Effector memory CD4-positive, alpha-beta T cell (primary cell): ENCODE data around the gene LATS1.
A peak's percentile ranks its signal among the peaks of the same experiment; 100 is the strongest.

Experiments
- DNase-seq, 3 donors: peaks; one replicate each; pipeline ENCODE4 v3.0.0-alpha.2; 2020
- H3K27ac ChIP-seq: 2 replicates; pipeline ENCODE4 v1.7.0; 2013; ENCODE audit warnings: mild to moderate bottlenecking, low read length, moderate library complexity; ENCODE audit not compliant: insufficient read depth, poor library complexity, severe bottlenecking
- H3K27me3 ChIP-seq: replicated peaks from 2 replicates; pipeline ENCODE4 v1.7.0; 2013; ENCODE audit warnings: mild to moderate bottlenecking, low read length; ENCODE audit not compliant: insufficient read depth, control insufficient read depth, poor library complexity, severe bottlenecking
- H3K36me3 ChIP-seq: 2 replicates; pipeline ENCODE4 v1.7.0; 2013; ENCODE audit warnings: mild to moderate bottlenecking, low read length, moderate library complexity; ENCODE audit not compliant: control insufficient read depth, insufficient read depth
- H3K4me1 ChIP-seq: 2 replicates; pipeline ENCODE4 v1.7.0; 2013; ENCODE audit warnings: low read length, mild to moderate bottlenecking; ENCODE audit not compliant: control insufficient read depth, insufficient read depth, poor library complexity, severe bottlenecking
- H3K4me3 ChIP-seq: 2 replicates; pipeline ENCODE4 v1.7.0; 2013; ENCODE audit warnings: low read length, low read depth, mild to moderate bottlenecking; ENCODE audit not compliant: insufficient read depth, poor library complexity, severe bottlenecking
- H3K9me3 ChIP-seq: 2 replicates; pipeline ENCODE4 v1.7.0; 2013; ENCODE audit warnings: mild to moderate bottlenecking, low read length, moderate library complexity; ENCODE audit not compliant: control insufficient read depth

Gene LATS1

GRCh38 chr6:149729824-149730223 lies 11.9 kb upstream of the LATS1 start:
- H3K36me3 ChIP-seq, result peaks cover 36% of the 10 kb centered on the region
- H3K9me3 ChIP-seq, result no peaks in the 10 kb centered on the region
- no peak for DNase-seq
- H3K4me3 ChIP-seq, result no peak overlapping the region
- no peak overlapping the region for H3K27ac ChIP-seq
- no peaks in the 10 kb centered on the region for H3K4me1 ChIP-seq
- no peaks in the 10 kb centered on the region for H3K27me3 ChIP-seq

DNA sequence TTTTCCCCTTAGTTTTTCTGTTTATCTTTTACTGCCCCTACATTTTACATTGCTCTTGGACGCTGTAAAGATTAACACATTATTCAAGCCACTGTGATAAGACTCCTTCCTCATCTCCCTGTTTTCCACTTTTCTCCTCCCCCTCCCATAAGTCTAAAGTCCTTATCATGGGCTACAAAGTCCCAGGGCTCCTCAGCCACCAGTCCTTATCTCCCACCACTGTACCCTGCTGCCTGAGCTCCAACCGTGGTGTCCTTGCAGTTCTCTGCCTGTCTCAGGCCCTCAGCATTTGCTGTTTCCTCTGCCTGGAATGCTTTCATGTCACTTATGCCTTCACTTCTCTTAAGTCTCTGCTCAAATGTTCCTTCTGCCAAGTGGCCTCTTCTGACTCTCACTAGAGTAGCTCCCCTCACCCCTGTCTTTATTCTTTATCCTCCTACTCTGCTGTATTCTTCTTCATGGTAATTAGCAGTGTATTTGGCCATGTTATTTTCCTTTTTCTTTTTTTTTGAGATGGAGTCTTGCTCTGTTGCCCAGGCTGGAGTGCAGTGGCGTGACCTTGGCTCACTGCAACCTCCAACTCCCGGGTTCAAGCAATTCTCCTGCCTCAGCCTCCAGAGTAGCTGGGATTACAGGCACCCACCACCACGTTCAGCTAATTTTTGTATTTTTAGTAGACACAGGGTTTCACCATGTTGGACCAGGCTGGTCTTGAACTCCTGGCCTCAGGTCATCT lies 10.8 kb upstream of the LATS1 start:
- Histone ChIP-seq H3K4me3 (no peak overlapping the region), H3K9me3 (no peaks in the 10 kb centered on the region), H3K36me3 (peaks cover 29% of the 10 kb centered on the region), H3K27ac (no peak overlapping the region), H3K4me1 (no peaks in the 10 kb centered on the region), H3K27me3 (no peaks in the 10 kb centered on the region)
- no peak for DNase-seq

DNA sequence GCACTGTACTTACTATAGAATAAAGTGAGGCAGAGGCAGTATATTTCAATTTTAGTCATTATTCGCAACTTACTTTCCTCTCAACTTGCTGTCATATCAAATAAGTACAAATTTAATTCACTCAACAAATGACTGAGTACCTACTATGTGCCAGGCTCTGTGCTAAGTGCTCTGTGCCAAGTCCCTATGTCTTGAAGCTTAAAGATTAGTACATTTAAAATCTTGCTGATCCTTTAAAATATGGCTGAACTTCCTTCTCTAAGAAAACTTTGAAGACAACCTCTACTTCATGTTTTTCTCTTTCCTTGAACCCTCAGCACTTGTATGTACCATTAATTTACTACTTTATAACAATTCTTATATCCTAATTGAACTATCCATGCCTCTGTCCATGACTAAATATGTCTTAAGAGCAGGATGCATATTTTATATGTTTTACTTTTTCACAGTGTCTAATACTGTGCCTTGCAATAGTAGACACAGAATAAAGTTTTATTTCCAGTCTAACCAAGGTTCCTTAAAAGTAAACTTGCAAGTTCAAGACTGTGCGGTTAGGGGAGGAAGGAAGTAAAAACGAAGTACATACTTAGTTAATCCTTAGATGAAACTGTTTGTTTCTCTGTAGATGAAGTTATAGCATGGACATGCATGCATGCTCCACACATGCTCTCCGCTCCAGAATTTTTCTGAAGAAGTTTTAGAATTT lies 10.0 kb upstream of the LATS1 start:
- Histone ChIP-seq H3K4me1 (no peaks in the 10 kb centered on the region), H3K27ac (no peak overlapping the region)
- no peak for DNase-seq

DNA sequence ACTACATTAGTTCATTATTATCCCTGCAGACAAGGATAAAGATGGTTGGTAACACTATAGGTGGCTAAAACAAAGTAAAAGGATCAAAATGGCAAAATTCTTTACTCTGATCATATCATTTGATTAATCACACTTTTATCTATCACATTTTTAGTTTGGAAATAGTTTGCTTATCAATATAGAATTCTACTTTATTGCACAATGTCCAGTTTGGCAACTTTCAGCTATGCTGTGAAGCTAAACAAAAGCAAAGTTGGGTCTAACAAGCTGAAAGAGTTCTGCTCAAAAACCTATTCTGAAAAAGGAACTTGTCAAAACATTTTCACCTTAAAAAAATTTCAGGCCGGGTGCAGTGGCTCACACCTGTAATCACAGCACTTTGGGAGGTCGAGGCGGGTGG lies 7.9 kb upstream of the LATS1 start:
- H3K9me3 ChIP-seq, result no peaks in the 10 kb centered on the region
- no peak overlapping the region for H3K27ac ChIP-seq
- DNase-seq, result no peak
- H3K4me1 ChIP-seq, result no peaks in the 10 kb centered on the region
- peaks cover 27% of the 10 kb centered on the region for H3K36me3 ChIP-seq
- H3K4me3 ChIP-seq, result no peak overlapping the region
- no peaks in the 10 kb centered on the region for H3K27me3 ChIP-seq

More for the DNA sequence above, 10.0 kb upstream of the LATS1 start:
- Histone ChIP-seq H3K9me3 (no peaks in the 10 kb centered on the region), H3K27me3 (no peaks in the 10 kb centered on the region), H3K36me3 (peaks cover 29% of the 10 kb centered on the region), H3K4me3 (no peak overlapping the region)

DNA sequence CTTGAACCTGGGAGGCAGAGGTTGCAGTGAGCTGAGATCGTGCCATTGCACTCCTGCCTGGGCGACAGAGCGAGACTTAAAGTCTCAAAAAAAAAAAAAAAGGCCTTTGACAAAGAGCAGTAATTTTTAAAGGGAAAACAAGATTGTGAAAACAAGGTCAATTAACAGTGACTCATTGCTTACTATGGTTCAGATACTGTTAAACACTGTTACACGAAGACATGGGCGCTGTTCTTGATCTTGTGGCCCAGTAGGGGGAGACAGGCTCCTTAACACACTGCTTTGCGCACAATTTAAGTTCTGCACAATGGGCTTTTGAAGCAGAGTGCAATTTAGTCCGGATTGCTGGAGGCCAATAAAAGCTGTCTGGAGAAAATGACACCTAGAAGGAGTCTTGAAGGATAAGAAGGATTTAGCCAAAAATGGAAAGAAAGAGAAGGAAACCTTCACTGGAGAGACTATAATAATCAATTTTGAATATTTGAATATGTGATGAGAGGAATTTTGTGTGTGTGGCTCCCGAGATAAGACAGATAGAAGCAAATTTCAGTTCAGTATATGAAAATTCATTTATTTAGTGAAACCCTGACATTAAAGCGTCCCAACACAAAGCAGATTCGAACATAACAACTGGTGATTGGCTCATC lies 6.0 kb upstream of the LATS1 start:
- no peak for DNase-seq
- no peaks in the 10 kb centered on the region for H3K4me1 ChIP-seq
- H3K9me3 ChIP-seq, result no peaks in the 10 kb centered on the region
- H3K27me3 ChIP-seq, result no peaks in the 10 kb centered on the region
- H3K4me3 ChIP-seq, result no peak overlapping the region
- H3K36me3 ChIP-seq, result peaks cover 13% of the 10 kb centered on the region
- H3K27ac ChIP-seq, result no peak overlapping the region

DNA sequence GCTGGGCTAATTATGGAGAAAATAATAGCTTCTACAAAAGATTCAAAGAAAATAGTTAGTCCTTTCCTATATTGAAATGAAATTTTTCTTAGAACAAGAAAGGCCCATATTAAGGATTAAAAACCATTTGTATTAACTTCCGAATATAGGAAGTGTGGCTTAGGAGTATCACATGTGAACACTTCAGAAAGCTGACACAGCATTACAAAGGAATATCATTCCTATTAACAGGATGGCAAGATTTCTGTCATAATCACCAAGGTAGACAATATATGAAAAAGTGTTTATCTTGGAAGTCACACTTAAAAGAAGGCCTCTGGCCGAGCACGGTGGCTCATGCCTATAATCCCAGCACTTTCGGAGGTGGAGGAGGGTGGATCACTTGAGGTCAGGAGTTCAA lies 5.4 kb upstream of the LATS1 start:
- Histone ChIP-seq H3K4me3 (no peak overlapping the region), H3K4me1 (no peaks in the 10 kb centered on the region), H3K9me3 (no peaks in the 10 kb centered on the region), H3K36me3 (peaks cover 13% of the 10 kb centered on the region), H3K27me3 (no peaks in the 10 kb centered on the region), H3K27ac (no peak overlapping the region)
- no peak for DNase-seq

DNA sequence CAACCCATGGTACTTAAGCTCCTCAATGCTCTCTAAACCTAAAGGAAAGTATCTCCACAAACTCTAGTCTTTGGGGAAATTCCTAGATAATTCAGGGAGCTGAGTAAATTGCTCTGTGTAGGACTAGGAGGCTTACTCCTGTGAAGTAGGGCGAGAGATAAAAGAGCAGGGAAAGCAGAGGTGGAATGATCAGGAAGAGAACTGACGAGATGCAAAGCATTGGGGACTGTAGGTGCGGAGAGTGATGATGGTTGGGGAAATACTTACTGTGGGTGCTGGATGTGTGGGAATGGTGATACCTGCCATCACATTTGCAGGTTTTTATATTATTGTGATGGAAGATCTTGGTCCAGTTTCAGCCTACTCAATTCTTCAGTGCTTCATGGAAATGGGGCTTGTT lies 1.6 kb upstream of the LATS1 start:
- H3K4me1 ChIP-seq, result peaks cover 5% of the 10 kb centered on the region
- no peaks in the 10 kb centered on the region for H3K9me3 ChIP-seq
- no peak overlapping the region for H3K4me3 ChIP-seq

GRCh38 chr6:149717255-149717587 lies 680 bp downstream of the LATS1 start:
- H3K27ac ChIP-seq, result peak overlapping the region; percentile 91
- H3K27me3 ChIP-seq, result no peaks in the 10 kb centered on the region
- DNase-seq, result no peak
- peaks cover 5% of the 10 kb centered on the region for H3K4me1 ChIP-seq
- no peaks in the 10 kb centered on the region for H3K9me3 ChIP-seq
- no peaks in the 10 kb centered on the region for H3K36me3 ChIP-seq
- H3K4me3 ChIP-seq, result peak overlapping the region; percentile 87

More for the DNA sequence above, 1.6 kb upstream of the LATS1 start:
- Histone ChIP-seq H3K36me3 (no peaks in the 10 kb centered on the region), H3K27ac (no peak overlapping the region), H3K27me3 (no peaks in the 10 kb centered on the region)
- DNase-seq, result no peak

- H3K4me3 ChIP-seq, result peak overlapping the region; percentile 87
- H3K36me3 ChIP-seq, result no peaks in the 10 kb centered on the region
- no peak for DNase-seq
- no peak overlapping the region for H3K27ac ChIP-seq
- peaks cover 10% of the 10 kb centered on the region for H3K4me1 ChIP-seq
- H3K9me3 ChIP-seq, result no peaks in the 10 kb centered on the region
- H3K27me3 ChIP-seq, result no peaks in the 10 kb centered on the region
These were observed 1.5 kb downstream of the LATS1 start for GRCh38 chr6:149716181-149716963.
